H1 (cell line): Measurements from ENCODE around the gene COL10A1. TPM values are rescaled to one million over a fixed set of nuclear protein-coding genes. Genes with fewer than 3 reads are reported as not detected.

Experiments used
- CTCF ChIA-PET: fragments of 300-600 bp; sonication (Branson Sonifier 250); formaldehyde crosslinking; loops from one replicate; lab custom pipeline; 2021; ENCODE audit not compliant: partially characterized antibody; lab: Charles Lee
- POLR2A ChIA-PET: fragments of 300-600 bp; sonication (Branson Sonifier 250); formaldehyde crosslinking; loops from one replicate; lab custom pipeline; 2021; ENCODE audit warnings: inconsistent platforms; ENCODE audit not compliant: partially characterized antibody; lab: Charles Lee
- DNase-seq, 2 experiments: peaks; one replicate each; pipeline versions ENCODE4 v3.0.0 to v3.0.0-alpha.2; 2010 to 2022; ENCODE audit warnings: low spot score in 2 of 2, low read depth in 1 of 2, mixed read lengths in 1 of 2
- FAIRE-seq: peaks from 2 replicates; lab custom pipeline; 2011; peaks lifted over from hg19 to GRCh38; lab: Jason Lieb, UNC
- H2AFZ ChIP-seq: 2 replicates; pipeline ENCODE4 v1.8.1; 2012; ENCODE audit warnings: low read length, inconsistent platforms
- H2AK5ac ChIP-seq: 2 replicates; pipeline ENCODE4 v1.6.1; 2013; ENCODE audit warnings: low read depth, low read length
- H2BK120ac ChIP-seq: replicated peaks from 2 replicates; pipeline ENCODE3; 2013; ENCODE audit warnings: low read depth, low read length, inconsistent platforms
- H2BK12ac ChIP-seq: 2 replicates; pipeline ENCODE4 v1.6.1; 2013; ENCODE audit warnings: low read depth, low read length
- H2BK15ac ChIP-seq: 2 replicates; pipeline ENCODE4 v1.6.1; 2013; ENCODE audit warnings: low read length
- H2BK20ac ChIP-seq: 2 replicates; pipeline ENCODE4 v1.6.1; 2013; ENCODE audit warnings: low read length
- H2BK5ac ChIP-seq: 2 replicates; pipeline ENCODE4 v1.6.1; 2013; ENCODE audit warnings: low read depth, low read length
- H3K14ac ChIP-seq: 2 replicates; pipeline ENCODE4 v1.6.1; 2013; ENCODE audit warnings: inconsistent platforms; ENCODE audit not compliant: insufficient read length
- H3K18ac ChIP-seq: 2 replicates; pipeline ENCODE4 v1.6.1; 2013; ENCODE audit warnings: low read length; ENCODE audit errors: extremely low read depth
- H3K23ac ChIP-seq: 2 replicates; pipeline ENCODE4 v1.6.1; 2013; ENCODE audit warnings: inconsistent platforms; ENCODE audit not compliant: insufficient read length
- H3K23me2 ChIP-seq: 2 replicates; pipeline ENCODE4 v1.6.1; 2013; ENCODE audit warnings: low read depth, low read length
- H3K27ac ChIP-seq: 2 replicates; pipeline ENCODE4 v1.6.1; 2011; ENCODE audit warnings: low read depth, low read length, inconsistent platforms
- H3K27me3 ChIP-seq, 4 experiments: replicated peaks in 1 of 4; 1 replicate in 1 of 4; 2 replicates in 3 of 4; pipeline versions ENCODE4 v1.6.1 to v1.8.1; 2011 to 2013; ENCODE audit warnings: low read length in 3 of 4, mild to moderate bottlenecking in 3 of 4, inconsistent platforms in 2 of 4, mixed read lengths in 2 of 4, moderate library complexity in 1 of 4; ENCODE audit not compliant: control insufficient read depth in 3 of 4, insufficient read depth in 3 of 4; ENCODE audit errors: extremely low read depth in 1 of 4
- H3K36me3 ChIP-seq, 4 experiments: 2 replicates each; pipeline versions ENCODE4 v1.6.1 to v1.8.1; 2011 to 2013; ENCODE audit warnings: mild to moderate bottlenecking in 4 of 4, low read length in 3 of 4, moderate library complexity in 2 of 4, control low read depth in 1 of 4, inconsistent platforms in 1 of 4; ENCODE audit not compliant: insufficient read depth in 4 of 4, control insufficient read depth in 2 of 4
- H3K4ac ChIP-seq: replicated peaks from 2 replicates; pipeline ENCODE3; 2013; ENCODE audit warnings: low read length, low read depth, mixed read lengths, inconsistent platforms; ENCODE audit not compliant: insufficient read length
- H3K4me1 ChIP-seq, 4 experiments: replicated peaks in 1 of 4; 1 replicate in 1 of 4; 2 replicates in 3 of 4; pipeline versions ENCODE4 v1.6.1 to v1.8.1; 2011 to 2013; ENCODE audit warnings: low read length in 3 of 4, inconsistent platforms in 2 of 4, mixed read lengths in 1 of 4; ENCODE audit not compliant: insufficient read depth in 4 of 4, control insufficient read depth in 3 of 4
- H3K4me2 ChIP-seq, 2 experiments: 2 replicates each; pipeline versions ENCODE4 v1.6.1 to v1.8.1; 2011 to 2013; ENCODE audit warnings: low read depth in 2 of 2, low read length in 2 of 2, control low read depth in 1 of 2, inconsistent platforms in 1 of 2, mild to moderate bottlenecking in 1 of 2; ENCODE audit not compliant: insufficient read depth in 1 of 2
- H3K4me3 ChIP-seq, 4 experiments: fragments of 200-600, 300-600 bp in 1 of 4; sonication (generic), shearing (Covaris generic), sonication (Bioruptor Twin) in 1 of 4; 2 replicates each; pipeline versions ENCODE4 v1.5.1 to v1.8.1; 2011 to 2016; ENCODE audit warnings: low read length in 4 of 4, low read depth in 3 of 4, control low read depth in 2 of 4, inconsistent platforms in 2 of 4, mild to moderate bottlenecking in 2 of 4, mixed read lengths in 1 of 4, moderate library complexity in 1 of 4; ENCODE audit not compliant: insufficient read depth in 2 of 4; ENCODE audit errors: extremely low read depth in 1 of 4
- H3K56ac ChIP-seq: replicated peaks from 2 replicates; pipeline ENCODE3; 2013; ENCODE audit warnings: low read depth, mild to moderate bottlenecking, mixed read lengths, low read length, inconsistent platforms; ENCODE audit not compliant: insufficient read length
- H3K79me1 ChIP-seq: 2 replicates; pipeline ENCODE4 v1.6.1; 2013; ENCODE audit warnings: low read depth, low read length, control low read depth
- H3K79me2 ChIP-seq, 2 experiments: 2 replicates each; pipeline versions ENCODE4 v1.6.1 to v1.8.1; 2012 to 2013; ENCODE audit warnings: low read length in 2 of 2, mild to moderate bottlenecking in 2 of 2, inconsistent platforms in 1 of 2; ENCODE audit not compliant: insufficient read depth in 2 of 2, control insufficient read depth in 1 of 2
- H3K9ac ChIP-seq, 4 experiments: replicated peaks in 1 of 4; 1 replicate in 1 of 4; 2 replicates in 3 of 4; pipeline versions ENCODE4 v1.6.1 to v1.8.1; 2011 to 2013; ENCODE audit warnings: low read depth in 3 of 4, low read length in 3 of 4, control low read depth in 2 of 4, mild to moderate bottlenecking in 2 of 4, moderate library complexity in 2 of 4, inconsistent platforms in 1 of 4; ENCODE audit errors: extremely low read depth in 1 of 4
- H3K9me3 ChIP-seq, 2 experiments: 2 replicates each; pipeline versions ENCODE4 v1.6.1 to v1.8.1; 2012 to 2013; ENCODE audit warnings: mild to moderate bottlenecking in 2 of 2, moderate library complexity in 2 of 2, control low read depth in 1 of 2, inconsistent platforms in 1 of 2, low read depth in 1 of 2, low read length in 1 of 2, mixed read lengths in 1 of 2; ENCODE audit not compliant: insufficient read depth in 2 of 2
- H4K20me1 ChIP-seq, 2 experiments: replicated peaks in 1 of 2; 2 replicates each; pipeline versions ENCODE3 to v1.8.1; 2011 to 2013; ENCODE audit warnings: inconsistent platforms in 2 of 2, low read length in 2 of 2, mild to moderate bottlenecking in 1 of 2; ENCODE audit not compliant: insufficient read depth in 2 of 2, control insufficient read depth in 1 of 2
- H4K5ac ChIP-seq: 2 replicates; pipeline ENCODE4 v1.6.1; 2013; ENCODE audit warnings: low read length, low read depth, mixed read lengths, inconsistent platforms; ENCODE audit not compliant: insufficient read length
- H4K8ac ChIP-seq: 2 replicates; pipeline ENCODE4 v1.8.0; 2013; ENCODE audit warnings: mild to moderate bottlenecking, moderate library complexity, low read length, inconsistent platforms; ENCODE audit not compliant: insufficient read depth; ENCODE audit errors: extremely low read depth
- H4K91ac ChIP-seq: replicated peaks from 2 replicates; pipeline ENCODE3; 2013; ENCODE audit warnings: low read length, mixed read lengths, inconsistent platforms; ENCODE audit not compliant: insufficient read length
- CREB1 ChIP-seq: IDR thresholded peaks from 2 replicates; pipeline ENCODE4 v1.6.1; 2012; ENCODE audit warnings: inconsistent platforms
- KDM4A ChIP-seq: IDR thresholded peaks from one replicate; pipeline ENCODE4 v1.7.1; 2012; ENCODE audit warnings: low read depth, mild to moderate bottlenecking, moderate library complexity, low read length, inconsistent platforms; ENCODE audit not compliant: severe bottlenecking
- WGBS, 2 experiments: shearing (Covaris generic) in 1 of 2; methylation state at CpG; one replicate each; pipeline versions ENCODE4 v1.1.6 to v1.1.7; 2013 to 2015; ENCODE audit warnings: low lambda C conversion rate in 2 of 2, mixed read lengths in 2 of 2, inconsistent platforms in 1 of 2, low coverage in 1 of 2, missing lambda C conversion rate in 1 of 2; ENCODE audit not compliant: insufficient replicate concordance in 2 of 2, insufficient coverage in 1 of 2, insufficient read length in 1 of 2; ENCODE audit errors: extremely low coverage in 1 of 2, missing lambda C conversion rate in 1 of 2; 5-methylcytosine and 5-hydroxymethylcytosine counted together
- polyA plus RNA-seq, 7 experiments: library from polyadenylated mRNA; depleted of rRNA in 3 of 7; stranded (reverse) in 5 of 7; unstranded in 2 of 7; fragments of >200 nt in 5 of 7; fragments of 200-250 nt in 2 of 7; gene quantifications; 1 replicate in 5 of 7; 2 replicates in 1 of 7; 4 replicates in 1 of 7; pipeline versions ENCODE4 v1.2.1 to v1.2.3, GENCODE V29; 2011 to 2013; ENCODE audit warnings: missing spikeins in 2 of 7, mixed read lengths in 2 of 7
- total RNA-seq: library from RNA; stranded (reverse); fragmentation: NEBNext Ultra II Directional; extraction: Animal tissue kit (Norgen Biotek cat#: 25700); gene quantifications from 2 replicates; pipeline ENCODE4 v1.2.1, GENCODE V29; 2021

COL10A1 gene
- total and polyA plus RNA-seq, 2 of the 8 experiments (the other 6 are each of a cell fraction or from before 2014, with no cell fraction given), result not detected

DNA sequence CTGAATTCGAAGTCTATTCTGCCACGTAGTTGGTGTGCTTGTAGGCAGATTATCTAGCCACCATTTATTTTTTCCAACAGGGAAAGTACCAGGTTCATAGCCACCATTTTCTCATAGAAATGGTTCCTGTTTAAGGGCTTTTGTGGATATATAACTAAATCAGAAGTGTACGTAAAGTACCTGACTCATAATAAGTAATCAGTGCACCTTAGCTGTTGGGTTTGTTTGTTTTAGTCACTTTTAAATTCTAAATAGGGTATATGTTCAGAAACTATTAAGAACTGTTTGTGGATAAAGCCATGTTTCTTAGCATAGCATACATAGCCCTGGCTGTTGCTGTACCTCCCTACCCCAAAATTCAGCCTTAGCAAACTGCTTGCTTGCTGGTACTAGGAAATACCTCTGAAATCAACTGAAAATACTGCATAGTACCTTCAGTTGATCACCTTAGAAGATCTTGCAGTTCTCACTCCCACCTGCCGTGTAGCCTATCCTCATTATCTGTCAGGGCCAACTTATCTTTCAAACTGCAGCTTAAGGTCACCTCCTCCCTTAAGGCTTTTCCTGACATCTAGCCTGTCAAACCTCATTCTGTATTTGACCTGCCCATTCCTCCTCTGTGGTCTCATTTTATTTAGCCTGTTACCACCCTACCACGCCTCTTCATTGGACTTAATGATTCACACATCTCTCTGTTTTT lies 44.6 kb upstream of the COL10A1 start:
- no peak overlapping the region for H3K4me3 ChIP-seq
- H4K20me1 ChIP-seq, result no peaks in the 10 kb centered on the region
- H3K56ac ChIP-seq, result no peak overlapping the region
- no peak overlapping the region for H3K4me2 ChIP-seq
- DNase-seq (no peak), FAIRE-seq (no peak)
- H4K91ac ChIP-seq, result no peak overlapping the region
- H3K4me1 ChIP-seq, result no peaks in the 10 kb centered on the region
- WGBS, 2 experiments, result 93% methylated on average over 5 of the region's 5 CpGs; no CpG with 5 or more reads in 1 of the 2 experiments
- H3K23ac ChIP-seq, result no peak overlapping the region
- no peak overlapping the region for H2BK15ac ChIP-seq
- no peak overlapping the region for H3K27ac ChIP-seq
- H2BK20ac ChIP-seq, result no peak overlapping the region
- H2BK5ac ChIP-seq, result no peak overlapping the region
- H3K79me2 ChIP-seq, result no peaks in the 10 kb centered on the region
- H3K27me3 ChIP-seq, result no peaks in the 10 kb centered on the region
- H4K5ac ChIP-seq, result no peak overlapping the region
- CTCF ChIA-PET, result interaction anchor here (0.5 to 0.8 kb wide), 3 partner anchors 47 to 235 kb away, joined by 3 to 4 read pairs (median 4); no protein-coding TSS in a partner anchor
- H3K18ac ChIP-seq, result no peak overlapping the region
- H2AK5ac ChIP-seq, result no peak overlapping the region
- no peaks in the 10 kb centered on the region for H3K79me1 ChIP-seq
- H2AFZ ChIP-seq, result no peak overlapping the region
- H3K4ac ChIP-seq, result no peak overlapping the region
- no peak for TF ChIP-seq KDM4A
- no peak for TF ChIP-seq CREB1
- no peak overlapping the region for H2BK120ac ChIP-seq
- no peak overlapping the region for H4K8ac ChIP-seq
- H3K9ac ChIP-seq, result no peak overlapping the region
- 0 out of 8 replicates have a peak, but pooled peaks cover 0 to 4% (median 0%) of the 10 kb centered on the region in 4 experiments for H3K36me3 ChIP-seq
- no peaks in the 10 kb centered on the region; the same call in 1 of the 2 replicates for H3K23me2 ChIP-seq
- H3K9me3 ChIP-seq, result no peaks in the 10 kb centered on the region; a peak in 1 of 4 replicates
- no peak overlapping the region for H2BK12ac ChIP-seq
- no peak overlapping the region for H3K14ac ChIP-seq
- POLR2A ChIA-PET, result no interaction called here
